GM12878 (cell line): ENCODE measurements around the gene NDUFA11. TPM values are rescaled to one million over a fixed set of nuclear protein-coding genes. Genes with fewer than 3 reads are reported as not detected.

Experiments
- ATAC-seq: fragments of 200-7000 bp; cut with Tn5 transposase; 3 replicates; pipeline ENCODE4 v1.9.1; 2020; ENCODE audit warnings: mild to moderate bottlenecking, moderate library complexity
- BruUV-seq: library from RNA; stranded (reverse); fragments of 400-500 nt; replicated peaks from 2 replicates; lab custom pipeline; 2021; lab: Mats Ljungman, UMichigan
- CTCF ChIA-PET: fragments of 300-600 bp; sonication (Branson Sonifier 250); formaldehyde crosslinking; extraction: SDS; loops from one replicate; lab custom pipeline; 2021; ENCODE audit warnings: inconsistent platforms; lab: Yijun Ruan, JAX
- POLR2A ChIA-PET: fragments of 350-600 bp; formaldehyde crosslinking; extraction: SDS; loops from one replicate; lab custom pipeline; 2021; ENCODE audit warnings: inconsistent platforms; lab: Charles Lee
- RAD21 ChIA-PET: fragments of 300-600 bp; sonication (Branson Sonifier 250); formaldehyde crosslinking; loops from one replicate; lab custom pipeline; 2023; ENCODE audit warnings: antibody characterized with exemption; ENCODE audit not compliant: unreplicated experiment; lab: Charles Lee
- SMC1A ChIA-PET: fragments of 300-600 bp; sonication (Branson Sonifier 250); formaldehyde crosslinking; loops from one replicate; lab custom pipeline; 2023; ENCODE audit not compliant: unreplicated experiment, uncharacterized antibody; lab: Charles Lee
- DNase-seq: peaks from one replicate; pipeline ENCODE4 v3.0.0-alpha.2; 2011; ENCODE audit warnings: low read depth, low spot score
- FAIRE-seq: peaks from 3 replicates; lab custom pipeline; 2011; peaks lifted over from hg19 to GRCh38; lab: Jason Lieb, UNC
- H2AFZ ChIP-seq: 2 replicates; pipeline ENCODE4 v1.6.0; 2011; ENCODE audit warnings: low read depth, low read length, control low read depth; ENCODE audit not compliant: control insufficient read depth
- H3K27ac ChIP-seq: 2 replicates; pipeline ENCODE4 v1.5.1; 2011; ENCODE audit warnings: control low read depth; ENCODE audit not compliant: control insufficient read depth, insufficient read depth
- H3K27me3 ChIP-seq, 2 experiments: replicated peaks in 1 of 2; 2 replicates each; pipeline versions ENCODE4 v1.6.0 to v1.6.1; 2011; ENCODE audit warnings: low read length in 1 of 2; ENCODE audit not compliant: control insufficient read depth in 2 of 2, insufficient read depth in 2 of 2
- H3K36me3 ChIP-seq, 2 experiments: 2 replicates each; pipeline ENCODE4 v1.5.1; 2011; ENCODE audit warnings: low read length in 1 of 2; ENCODE audit not compliant: control insufficient read depth in 2 of 2, insufficient read depth in 2 of 2
- H3K4me1 ChIP-seq: 2 replicates; pipeline ENCODE4 v1.6.1; 2011; ENCODE audit warnings: mild to moderate bottlenecking, low read length, moderate library complexity, mixed read lengths; ENCODE audit not compliant: control insufficient read depth, insufficient read depth
- H3K4me2 ChIP-seq: 2 replicates; pipeline ENCODE4 v1.6.0; 2011; ENCODE audit warnings: control low read depth; ENCODE audit not compliant: control insufficient read depth, insufficient read depth
- H3K4me3 ChIP-seq: fragments of 200-600 bp; sonication (generic); 2 replicates; pipeline ENCODE4 v1.5.1; 2016
- H3K79me2 ChIP-seq: 2 replicates; pipeline ENCODE4 v1.6.0; 2011; ENCODE audit warnings: low read length; ENCODE audit not compliant: control insufficient read depth, insufficient read depth
- H3K9ac ChIP-seq: 2 replicates; pipeline ENCODE4 v1.8.0; 2011; ENCODE audit warnings: low read length, control low read depth, mixed read lengths; ENCODE audit not compliant: control insufficient read depth, insufficient read depth
- H3K9me3 ChIP-seq: replicated peaks from 3 replicates; pipeline ENCODE4 v1.5.1; 2011; ENCODE audit warnings: mild to moderate bottlenecking, low read length; ENCODE audit not compliant: control insufficient read depth, insufficient read depth
- H4K20me1 ChIP-seq: 2 replicates; pipeline ENCODE4 v1.6.0; 2011; ENCODE audit not compliant: control insufficient read depth, insufficient read depth
- BMI1 ChIP-seq: fragments of 450-650 bp; IDR thresholded peaks from 2 replicates; pipeline ENCODE4 v1.6.1; 2016; ENCODE audit warnings: mild to moderate bottlenecking, moderate library complexity, borderline replicate concordance
- GABPA ChIP-seq: IDR thresholded peaks from 2 replicates; pipeline ENCODE4 v1.6.1; 2014; ENCODE audit warnings: antibody characterized with exemption, low read depth, mild to moderate bottlenecking, inconsistent platforms
- MEF2B ChIP-seq: fragments of 450-650 bp; IDR thresholded peaks from 2 replicates; pipeline ENCODE4 v1.6.1; 2018; ENCODE audit warnings: mild to moderate bottlenecking, moderate library complexity; ENCODE audit not compliant: partially characterized antibody, poor library complexity, severe bottlenecking
- MTA3 ChIP-seq: IDR thresholded peaks from 2 replicates; pipeline ENCODE4 v1.6.1; 2012; ENCODE audit warnings: low read length, inconsistent platforms, borderline replicate concordance
- RBBP5 ChIP-seq: fragments of 200-600 bp; sonication (generic); conservative IDR thresholded peaks from 2 replicates; pipeline ENCODE4 v1.6.1; 2016
- SUPT20H ChIP-seq: IDR thresholded peaks from 2 replicates; pipeline ENCODE4 v1.6.1; 2011; ENCODE audit warnings: low read depth, mild to moderate bottlenecking, low read length, moderate library complexity, borderline replicate concordance; ENCODE audit not compliant: control insufficient read depth
- SUZ12 ChIP-seq: fragments of 200-600 bp; sonication (generic); IDR thresholded peaks from one replicate; pipeline ENCODE4 v1.6.1; 2018; ENCODE audit warnings: antibody characterized with exemption, mild to moderate bottlenecking; ENCODE audit not compliant: unreplicated experiment
- WGBS: methylation state at CpG from one replicate; pipeline ENCODE4 v1.1.6; 2016; ENCODE audit warnings: low lambda C conversion rate; ENCODE audit not compliant: insufficient replicate concordance, insufficient coverage; ENCODE audit errors: missing lambda C conversion rate; 5-methylcytosine and 5-hydroxymethylcytosine counted together
- in situ Hi-C: fragments of 300-500 bp; cut with MboI; formaldehyde crosslinking; loops from 9 replicates; pipeline ENCODE4 v1.14.3; 2018; ENCODE audit warnings: mixed read lengths
- intact Hi-C: fragments of 100-400 bp; cut with micrococcal nuclease; formaldehyde crosslinking; loops from one replicate; pipeline ENCODE4 v1.14.2; 2022; ENCODE audit not compliant: unreplicated experiment
- polyA plus RNA-seq, 11 experiments: library from polyadenylated mRNA; depleted of rRNA in 4 of 11; unstranded in 6 of 11; stranded (reverse) in 5 of 11; fragments of >200 nt; fragmentation: Nextera tagmentation in 4 of 11; fragmentation: Illumina TruSeq in 1 of 11; extraction: Ambion mirVana in 4 of 11; extraction: Trizol in 1 of 11; gene quantifications; 1 replicate in 1 of 11; 2 replicates in 10 of 11; pipeline versions ENCODE4 v1.2.1 to v1.2.3, GENCODE V29; 2011 to 2016; ENCODE audit warnings: inconsistent platforms in 2 of 11, missing spikeins in 2 of 11, low read depth in 1 of 11
- total RNA-seq, 4 experiments: library from RNA; depleted of rRNA in 3 of 4; stranded (reverse); fragments of >200 nt in 3 of 4; fragmentation: Illumina TruSeq in 1 of 4; extraction: Trizol in 1 of 4; gene quantifications; 2 replicates each; pipeline versions ENCODE4 v1.2.1 to v1.2.3, GENCODE V29; 2013 to 2021
- TF ChIP-seq, protein P1 (sequence below): fragments of 150-350 bp; IDR thresholded peaks from 2 replicates; pipeline ENCODE4 v1.6.1; 2016; ENCODE audit warnings: low read depth, low read length

NDUFA11 gene
- total and polyA plus RNA-seq, 10 of the 15 experiments (the other 5 are each of a cell fraction or from before 2014, with no cell fraction given), result 108 to 600 (median 289) TPM

DNA sequence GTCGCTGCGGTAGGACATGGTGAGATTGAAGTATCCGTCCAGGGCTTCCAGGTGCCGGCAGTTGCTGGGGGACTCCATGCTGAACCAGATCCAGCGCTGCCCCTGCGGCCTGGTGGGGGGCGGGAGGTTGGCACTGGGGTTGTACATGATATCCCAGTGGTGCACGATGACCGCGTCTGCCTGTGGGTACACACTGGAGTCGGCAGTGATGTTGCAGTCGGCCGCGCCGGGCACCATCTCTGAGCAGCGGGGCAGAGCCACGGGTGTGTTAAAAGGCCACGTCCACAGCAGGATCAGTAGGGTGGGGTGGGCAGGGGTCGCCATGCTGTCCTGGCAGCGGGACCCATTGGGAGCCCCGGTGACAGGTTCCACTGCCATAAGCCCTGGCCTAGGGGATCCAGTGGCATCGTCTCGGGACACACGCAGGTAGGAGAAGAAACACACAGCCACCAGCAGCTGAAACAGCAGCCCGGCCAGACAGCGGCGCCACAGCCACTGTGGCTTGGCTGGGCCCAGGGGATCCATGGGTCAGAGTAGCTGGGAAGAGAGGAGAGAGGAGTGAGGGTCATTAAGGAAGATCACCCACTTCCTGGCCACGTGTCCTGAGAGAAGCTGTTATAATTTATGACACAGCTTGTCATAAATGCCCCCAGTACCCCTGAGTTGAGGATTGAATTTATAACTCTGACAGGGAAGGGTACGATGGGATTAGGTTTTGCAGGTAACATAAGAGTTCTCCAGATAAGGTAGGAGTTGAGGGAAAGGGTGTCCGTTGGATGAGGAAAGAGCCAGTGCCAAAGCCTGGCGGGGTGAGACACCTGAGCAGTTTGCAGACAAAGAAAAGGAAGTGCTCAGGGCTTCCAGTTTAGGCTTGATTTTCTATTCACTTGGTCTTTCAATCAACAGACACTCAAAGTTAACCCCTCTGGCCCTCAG lies 36.1 kb downstream of the NDUFA11 start:
- Histone ChIP-seq H3K4me1 (no peaks in the 10 kb centered on the region), H3K27ac (no peak overlapping the region), H3K27me3 (no peaks in the 10 kb centered on the region), H3K9ac (no peak overlapping the region), H3K4me2 (no peak overlapping the region), H4K20me1 (no peaks in the 10 kb centered on the region), H2AFZ (no peak overlapping the region), H3K9me3 (no peaks in the 10 kb centered on the region), H3K4me3 (no peak overlapping the region), H3K79me2 (no peaks in the 10 kb centered on the region), H3K36me3 (no peaks in the 10 kb centered on the region)
- TF ChIP-seq, protein P1, sequence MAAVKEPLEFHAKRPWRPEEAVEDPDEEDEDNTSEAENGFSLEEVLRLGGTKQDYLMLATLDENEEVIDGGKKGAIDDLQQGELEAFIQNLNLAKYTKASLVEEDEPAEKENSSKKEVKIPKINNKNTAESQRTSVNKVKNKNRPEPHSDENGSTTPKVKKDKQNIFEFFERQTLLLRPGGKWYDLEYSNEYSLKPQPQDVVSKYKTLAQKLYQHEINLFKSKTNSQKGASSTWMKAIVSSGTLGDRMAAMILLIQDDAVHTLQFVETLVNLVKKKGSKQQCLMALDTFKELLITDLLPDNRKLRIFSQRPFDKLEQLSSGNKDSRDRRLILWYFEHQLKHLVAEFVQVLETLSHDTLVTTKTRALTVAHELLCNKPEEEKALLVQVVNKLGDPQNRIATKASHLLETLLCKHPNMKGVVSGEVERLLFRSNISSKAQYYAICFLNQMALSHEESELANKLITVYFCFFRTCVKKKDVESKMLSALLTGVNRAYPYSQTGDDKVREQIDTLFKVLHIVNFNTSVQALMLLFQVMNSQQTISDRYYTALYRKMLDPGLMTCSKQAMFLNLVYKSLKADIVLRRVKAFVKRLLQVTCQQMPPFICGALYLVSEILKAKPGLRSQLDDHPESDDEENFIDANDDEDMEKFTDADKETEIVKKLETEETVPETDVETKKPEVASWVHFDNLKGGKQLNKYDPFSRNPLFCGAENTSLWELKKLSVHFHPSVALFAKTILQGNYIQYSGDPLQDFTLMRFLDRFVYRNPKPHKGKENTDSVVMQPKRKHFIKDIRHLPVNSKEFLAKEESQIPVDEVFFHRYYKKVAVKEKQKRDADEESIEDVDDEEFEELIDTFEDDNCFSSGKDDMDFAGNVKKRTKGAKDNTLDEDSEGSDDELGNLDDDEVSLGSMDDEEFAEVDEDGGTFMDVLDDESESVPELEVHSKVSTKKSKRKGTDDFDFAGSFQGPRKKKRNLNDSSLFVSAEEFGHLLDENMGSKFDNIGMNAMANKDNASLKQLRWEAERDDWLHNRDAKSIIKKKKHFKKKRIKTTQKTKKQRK, result no peak
- TF ChIP-seq BMI1 (no peak), SUPT20H (no peak), GABPA (no peak), RBBP5 (no peak), MTA3 (no peak), MEF2B (no peak), SUZ12 (no peak)
- ChIA-PET CTCF (no interaction called here), SMC1A (no interaction called here), RAD21 (interaction anchor here (0.6 kb wide), 1 partner anchor 70 kb away, joined by 4 read pairs; no protein-coding TSS in a partner anchor), POLR2A (no interaction called here)
- WGBS, result 58% methylated on average over 28 of the region's 31 CpGs
- BruUV-seq, result no TSS peak
- intact Hi-C loops, result no loop called here
- ATAC-seq (no peak), FAIRE-seq (no peak), DNase-seq (no peak)
- in situ Hi-C loops, result no loop called here
